ENCODE results near the gene LAPTM5.
"Not testable (repeated sequence)": the region's sequence is repeated elsewhere in the genome, so short reads cannot be mapped to it uniquely, and the experiment has no call there.

Gene LAPTM5

GRCh38 chr1:30771005-30771404, 13.4 kb upstream of the LAPTM5 start:
- DNase-seq (ENCODE audit: low read depth, low spot score), result no peak

- no peak for DNase-seq (ENCODE audit: low read depth, low spot score)
Observed at GRCh38 chr1:30770150-30770549, 12.6 kb upstream of the LAPTM5 start.

GRCh38 chr1:30768830-30769718, 11.5 kb upstream of the LAPTM5 start:
- no peak for DNase-seq (ENCODE audit: low read depth, low spot score)

- DNase-seq (ENCODE audit: low read depth, low spot score), result no peak
Observed at GRCh38 chr1:30768159-30768829, 10.7 kb upstream of the LAPTM5 start.

- not testable (repeated sequence) for DNase-seq (ENCODE audit: low read depth, low spot score)
Observed at GRCh38 chr1:30766948-30767347, 9.4 kb upstream of the LAPTM5 start.

GRCh38 chr1:30765556-30766434, 8.2 kb upstream of the LAPTM5 start:
- no peak for DNase-seq (ENCODE audit: low read depth, low spot score)

GRCh38 chr1:30764939-30765555, 7.5 kb upstream of the LAPTM5 start:
- no peak for DNase-seq (ENCODE audit: low read depth, low spot score)

- no peak for DNase-seq (ENCODE audit: low read depth, low spot score)
Observed at GRCh38 chr1:30764396-30764795, 6.8 kb upstream of the LAPTM5 start.

- DNase-seq (ENCODE audit: low read depth, low spot score), result no peak
Observed at GRCh38 chr1:30763651-30764248, 6.2 kb upstream of the LAPTM5 start.

GRCh38 chr1:30762930-30763650, 5.5 kb upstream of the LAPTM5 start:
- no peak for DNase-seq (ENCODE audit: low read depth, low spot score)

- DNase-seq (ENCODE audit: low read depth, low spot score), result no peak
Observed at GRCh38 chr1:30762152-30762929, 4.8 kb upstream of the LAPTM5 start.

- no peak for DNase-seq (ENCODE audit: low read depth, low spot score)
Observed at GRCh38 chr1:30761381-30762151, 4.0 kb upstream of the LAPTM5 start.

GRCh38 chr1:30760596-30761324, 3.2 kb upstream of the LAPTM5 start:
- no peak for DNase-seq (ENCODE audit: low read depth, low spot score)

GRCh38 chr1:30759718-30760281, 2.2 kb upstream of the LAPTM5 start:
- no peak for DNase-seq (ENCODE audit: low read depth, low spot score)

- DNase-seq (ENCODE audit: low read depth, low spot score), result no peak
Observed at GRCh38 chr1:30758785-30759380, 1.3 kb upstream of the LAPTM5 start.

- no peak for DNase-seq (ENCODE audit: low read depth, low spot score)
Observed at GRCh38 chr1:30758121-30758688, 631 bp upstream of the LAPTM5 start.
